Measurements from ENCODE around the gene QSOX2. TPM values are rescaled to one million over a fixed set of nuclear protein-coding genes. Genes with fewer than 3 reads are reported as not detected.

The QSOX2 gene
- total and polyA plus RNA-seq, 4 donors, result 4.9 to 12.2 (median 10.3) TPM

GRCh38 chr9:136230365-136230764, 15.2 kb downstream of the QSOX2 start:
- DNase-seq, result no peak
- no peak overlapping the region for H3K27ac ChIP-seq (ENCODE audit: low read depth in 1 of 2, low read length in 1 of 2)
- ATAC-seq (ENCODE audit: insufficient read depth, low FRiP score), result no peak
- H3K4me3 ChIP-seq, result no peak overlapping the region
- no peaks in the 10 kb centered on the region for H3K4me1 ChIP-seq (ENCODE audit: control insufficient read depth in 5 of 5, insufficient read depth in 5 of 5, low read length in 5 of 5)
- no peaks in the 10 kb centered on the region for H3K9me3 ChIP-seq (ENCODE audit: control insufficient read depth in 4 of 4, insufficient read depth in 3 of 4, low read length in 3 of 4)
- TF ChIP-seq, protein P1, sequence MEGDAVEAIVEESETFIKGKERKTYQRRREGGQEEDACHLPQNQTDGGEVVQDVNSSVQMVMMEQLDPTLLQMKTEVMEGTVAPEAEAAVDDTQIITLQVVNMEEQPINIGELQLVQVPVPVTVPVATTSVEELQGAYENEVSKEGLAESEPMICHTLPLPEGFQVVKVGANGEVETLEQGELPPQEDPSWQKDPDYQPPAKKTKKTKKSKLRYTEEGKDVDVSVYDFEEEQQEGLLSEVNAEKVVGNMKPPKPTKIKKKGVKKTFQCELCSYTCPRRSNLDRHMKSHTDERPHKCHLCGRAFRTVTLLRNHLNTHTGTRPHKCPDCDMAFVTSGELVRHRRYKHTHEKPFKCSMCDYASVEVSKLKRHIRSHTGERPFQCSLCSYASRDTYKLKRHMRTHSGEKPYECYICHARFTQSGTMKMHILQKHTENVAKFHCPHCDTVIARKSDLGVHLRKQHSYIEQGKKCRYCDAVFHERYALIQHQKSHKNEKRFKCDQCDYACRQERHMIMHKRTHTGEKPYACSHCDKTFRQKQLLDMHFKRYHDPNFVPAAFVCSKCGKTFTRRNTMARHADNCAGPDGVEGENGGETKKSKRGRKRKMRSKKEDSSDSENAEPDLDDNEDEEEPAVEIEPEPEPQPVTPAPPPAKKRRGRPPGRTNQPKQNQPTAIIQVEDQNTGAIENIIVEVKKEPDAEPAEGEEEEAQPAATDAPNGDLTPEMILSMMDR (IDR thresholded peaks at IDR 0.05; ENCODE audit: control extremely low read depth, extremely low read depth), result no peak
- H3K27me3 ChIP-seq (ENCODE audit: control insufficient read depth in 3 of 3, insufficient read depth in 3 of 3, low read length in 2 of 3), result no peaks in the 10 kb centered on the region
- H3K36me3 ChIP-seq (ENCODE audit: control insufficient read depth in 4 of 4, insufficient read depth in 4 of 4, low read length in 4 of 4), result peaks cover 0 to 2% (median 0%) of the 10 kb centered on the region in 4 donors
- 93 to 95% methylated on average over 10 of the region's 10 CpGs for WGBS, 2 donors
- H3K9ac ChIP-seq (ENCODE audit: insufficient read depth in 1 of 2, low read length in 2 of 2), result no peak overlapping the region

GRCh38 chr9:136229096-136230065, 16.2 kb downstream of the QSOX2 start:
- Histone ChIP-seq H3K9me3 (ENCODE audit: control insufficient read depth in 4 of 4, insufficient read depth in 3 of 4, low read length in 3 of 4) (no peaks in the 10 kb centered on the region), H3K4me1 (ENCODE audit: control insufficient read depth in 5 of 5, insufficient read depth in 5 of 5, low read length in 5 of 5) (no peaks in the 10 kb centered on the region), H3K4me3 (no peak overlapping the region), H3K27ac (ENCODE audit: low read depth in 1 of 2, low read length in 1 of 2) (no peak overlapping the region), H3K36me3 (ENCODE audit: control insufficient read depth in 4 of 4, insufficient read depth in 4 of 4, low read length in 4 of 4) (peaks cover 0 to 3% (median 0%) of the 10 kb centered on the region in 4 donors), H3K27me3 (ENCODE audit: control insufficient read depth in 3 of 3, insufficient read depth in 3 of 3, low read length in 2 of 3) (no peaks in the 10 kb centered on the region), H3K9ac (ENCODE audit: insufficient read depth in 1 of 2, low read length in 2 of 2) (no peak overlapping the region)
- WGBS, 2 donors, result 90% methylated on average over 33 of the region's 33 CpGs
- TF ChIP-seq, protein P1 (IDR thresholded peaks at IDR 0.05; ENCODE audit: control extremely low read depth, extremely low read depth), result no peak
- DNase-seq (no peak), ATAC-seq (ENCODE audit: insufficient read depth, low FRiP score) (no peak)

DNA sequence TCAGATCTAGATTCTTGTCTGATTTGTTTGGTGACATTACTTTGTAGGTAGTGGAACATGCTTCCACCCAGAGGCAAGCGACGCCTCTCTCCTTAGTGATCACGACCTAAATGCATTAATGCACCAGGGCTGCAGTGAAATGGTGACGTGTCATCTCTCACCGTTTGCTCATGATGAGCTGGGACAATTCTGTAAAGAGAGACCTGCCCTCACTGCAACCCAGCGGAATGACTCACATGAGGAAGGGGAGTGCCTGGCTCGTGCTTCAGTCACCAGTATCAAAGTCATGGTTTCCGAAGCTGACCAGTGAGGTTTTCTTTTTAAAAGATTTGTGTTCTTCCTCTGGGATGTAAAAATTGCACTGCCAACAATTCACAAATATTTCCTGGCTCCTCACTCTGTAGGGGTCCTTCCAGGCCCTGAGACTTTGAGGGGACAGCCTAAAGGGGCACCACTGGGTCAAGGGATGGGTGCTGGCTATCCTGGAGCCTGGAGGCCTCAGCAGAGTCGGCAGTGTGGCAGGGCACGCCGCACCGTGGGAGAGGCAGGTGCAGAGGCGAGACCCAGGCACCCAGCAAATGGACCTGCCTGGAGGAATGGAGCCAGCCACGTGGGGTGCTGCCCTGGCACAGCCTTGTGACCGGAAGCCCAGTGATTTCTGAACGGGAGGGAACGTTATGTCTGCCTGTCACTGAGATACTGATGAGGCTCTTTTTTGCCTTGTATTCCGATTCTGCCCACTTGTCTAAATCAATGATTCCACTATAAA, 17.3 kb downstream of the QSOX2 start:
- ATAC-seq (ENCODE audit: insufficient read depth, low FRiP score) (no peak), DNase-seq (no peak)
- H3K36me3 ChIP-seq (ENCODE audit: control insufficient read depth in 4 of 4, insufficient read depth in 4 of 4, low read length in 4 of 4), result peaks cover 0 to 12% (median 4%) of the 10 kb centered on the region in 4 donors
- TF ChIP-seq, protein P1 (IDR thresholded peaks at IDR 0.05; ENCODE audit: control extremely low read depth, extremely low read depth), result no peak
- no peak overlapping the region for H3K27ac ChIP-seq (ENCODE audit: low read depth in 1 of 2, low read length in 1 of 2)
- H3K9me3 ChIP-seq (ENCODE audit: control insufficient read depth in 4 of 4, insufficient read depth in 3 of 4, low read length in 3 of 4), result no peaks in the 10 kb centered on the region
- H3K27me3 ChIP-seq (ENCODE audit: control insufficient read depth in 3 of 3, insufficient read depth in 3 of 3, low read length in 2 of 3), result no peaks in the 10 kb centered on the region
- no peak overlapping the region for H3K9ac ChIP-seq (ENCODE audit: insufficient read depth in 1 of 2, low read length in 2 of 2)
- no peak overlapping the region for H3K4me3 ChIP-seq
- 85 to 91% methylated on average over 18 of the region's 18 CpGs for WGBS, 2 donors
- no peaks in the 10 kb centered on the region for H3K4me1 ChIP-seq (ENCODE audit: control insufficient read depth in 5 of 5, insufficient read depth in 5 of 5, low read length in 5 of 5)
